ENCODE measurements around the gene FBXO2. TPM values are rescaled to one million over a fixed set of nuclear protein-coding genes. Genes with fewer than 3 reads are reported as not detected.
A peak's percentile ranks its signal among the peaks of the same experiment; 100 is the strongest.
"Not testable (repeated sequence)": the region's sequence is repeated elsewhere in the genome, so short reads cannot be mapped to it uniquely, and the experiment has no call there.

FBXO2 gene
- total RNA-seq, 2 experiments from 2014 or later = 1.8 to 2.5 TPM

GRCh38 chr1:11649624-11650330 lies 4.5 kb downstream of the FBXO2 start:
- H3K9me3 Mint-ChIP-seq = no peaks in the 10 kb centered on the region
- peaks cover 18% of the 10 kb centered on the region for H3K4me1 Mint-ChIP-seq (ENCODE audit: low read depth)
- H3K27me3 Mint-ChIP-seq = no peaks in the 10 kb centered on the region
- no peak overlapping the region for H3K4me3 Mint-ChIP-seq
- intact Hi-C loops (cut with micrococcal nuclease) = loop anchor here (1.0 to 10.0 kb wide), 4 partner anchors 70 to 175 kb away; partner anchors contain the start of genes CLCN6, DISP3 and MTHFR
- no peak for DNase-seq
- H3K27ac Mint-ChIP-seq = no peak overlapping the region
- no peaks in the 10 kb centered on the region for H3K36me3 Mint-ChIP-seq
- ChIA-PET POLR2A (interaction anchor here (0.6 to 2.5 kb wide), 7 partner anchors 9 to 259 kb away, joined by 3 to 14 read pairs (median 4); partner anchors contain the start of genes AGTRAP, FBXO6 and MAD2L2), CTCF (interaction anchor here (0.9 to 7.4 kb wide), 28 partner anchors 8 to 612 kb away, joined by 3 to 100 read pairs (median 4); partner anchors contain the start of genes DISP3 and FBXO6)

GRCh38 chr1:11649237-11649623 lies 5.0 kb downstream of the FBXO2 start:
- Mint-ChIP-seq H3K4me3 (no peak overlapping the region), H3K27me3 (no peaks in the 10 kb centered on the region), H3K27ac (no peak overlapping the region), H3K9me3 (no peaks in the 10 kb centered on the region), H3K4me1 (ENCODE audit: low read depth) (peaks cover 18% of the 10 kb centered on the region), H3K36me3 (no peaks in the 10 kb centered on the region)
- POLR2A ChIA-PET = interaction anchor here (1.1 to 2.3 kb wide), 2 partner anchors 70 to 87 kb away, joined by 3 to 12 read pairs; partner anchors contain the start of gene AGTRAP
- CTCF ChIA-PET = interaction anchor here (1.3 to 7.4 kb wide), 10 partner anchors 15 to 612 kb away, joined by 4 to 100 read pairs (median 10); partner anchors contain the start of gene FBXO6
- intact Hi-C loops (cut with micrococcal nuclease) = loop anchor here (10.0 kb wide), 1 partner anchor 174 kb away; the partner anchor contains the start of gene DISP3
- no peak for DNase-seq

DNA sequence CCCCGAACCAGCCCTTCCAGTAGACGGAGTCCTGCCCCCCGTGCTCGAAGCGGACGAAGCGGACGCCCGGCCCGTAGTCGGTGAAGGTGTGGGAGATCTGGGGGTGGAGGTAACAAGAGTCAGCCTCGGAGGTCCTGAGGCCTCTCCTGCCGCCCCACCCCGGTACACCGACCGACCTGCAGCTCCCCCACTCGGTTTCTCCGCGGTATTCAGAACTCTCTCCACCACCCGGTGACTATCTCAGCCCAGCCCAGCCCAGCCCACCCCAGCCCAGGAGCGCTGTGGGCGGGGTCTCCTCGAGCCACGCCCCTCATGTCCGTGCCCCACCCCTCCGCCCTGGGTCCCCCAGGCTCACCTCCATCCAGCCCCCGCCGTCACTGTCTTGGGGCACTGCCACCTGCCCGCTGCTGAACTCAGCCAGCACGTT lies 5.5 kb downstream of the FBXO2 start:
- H3K27me3 Mint-ChIP-seq = no peaks in the 10 kb centered on the region
- intact Hi-C loops (cut with micrococcal nuclease) = loop anchor here (10.0 kb wide), 1 partner anchor 174 kb away; the partner anchor contains the start of gene DISP3
- DNase-seq = peak; percentile 46
- POLR2A ChIA-PET = interaction anchor here (2.3 kb wide), 1 partner anchor 71 kb away, joined by 12 read pairs; no protein-coding TSS in a partner anchor
- H3K27ac Mint-ChIP-seq = no peak overlapping the region
- no peak overlapping the region for H3K4me3 Mint-ChIP-seq
- CTCF ChIA-PET = interaction anchor here (1.0 to 7.4 kb wide), 4 partner anchors 16 to 611 kb away, joined by 4 to 100 read pairs (median 34); partner anchors contain the start of gene FBXO6
- H3K36me3 Mint-ChIP-seq = no peaks in the 10 kb centered on the region
- peaks cover 18% of the 10 kb centered on the region for H3K4me1 Mint-ChIP-seq (ENCODE audit: low read depth)
- H3K9me3 Mint-ChIP-seq = no peaks in the 10 kb centered on the region

DNA sequence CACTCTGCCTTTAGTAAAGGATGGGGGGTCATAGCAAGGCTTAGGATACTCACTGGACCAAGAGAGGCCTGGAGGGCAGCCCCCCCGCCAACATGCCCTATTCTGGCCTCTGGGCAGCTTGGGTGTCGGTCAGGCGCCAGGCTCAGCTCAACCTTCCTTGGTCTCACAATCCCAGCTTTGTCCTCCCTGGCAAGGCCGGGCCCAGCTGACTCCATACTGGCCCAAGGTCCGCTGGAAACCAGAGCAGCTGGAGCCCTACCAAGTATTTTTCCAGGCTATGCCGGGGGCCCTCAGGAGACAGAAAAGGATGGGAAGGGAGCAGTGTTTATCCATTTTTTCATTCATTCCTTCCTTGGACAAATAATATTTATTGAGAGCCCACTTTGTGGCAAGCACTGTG lies 6.2 kb downstream of the FBXO2 start:
- H3K27me3 Mint-ChIP-seq = no peaks in the 10 kb centered on the region
- ChIA-PET CTCF (interaction anchor here (0.9 to 7.4 kb wide), 5 partner anchors 17 to 610 kb away, joined by 3 to 100 read pairs (median 4); partner anchors contain the start of gene FBXO6), POLR2A (interaction anchor here (1.0 kb wide), 1 partner anchor 260 kb away, joined by 3 read pairs; no protein-coding TSS in a partner anchor)
- no peak for DNase-seq
- intact Hi-C loops (cut with micrococcal nuclease) = loop anchor here (10.0 kb wide), 1 partner anchor 173 kb away; the partner anchor contains the start of gene DISP3
- no peaks in the 10 kb centered on the region for H3K36me3 Mint-ChIP-seq
- H3K4me3 Mint-ChIP-seq = no peak overlapping the region
- no peaks in the 10 kb centered on the region for H3K9me3 Mint-ChIP-seq
- H3K27ac Mint-ChIP-seq = no peak overlapping the region
- peaks cover 18% of the 10 kb centered on the region for H3K4me1 Mint-ChIP-seq (ENCODE audit: low read depth)

- Mint-ChIP-seq H3K9me3 (no peaks in the 10 kb centered on the region), H3K4me3 (no peak overlapping the region), H3K27me3 (no peaks in the 10 kb centered on the region), H3K27ac (no peak overlapping the region), H3K36me3 (no peaks in the 10 kb centered on the region), H3K4me1 (ENCODE audit: low read depth) (peaks cover 18% of the 10 kb centered on the region)
- DNase-seq = no peak
- CTCF ChIA-PET = interaction anchor here (0.6 to 1.4 kb wide), 3 partner anchors 288 to 610 kb away, joined by 3 read pairs; no protein-coding TSS in a partner anchor
- intact Hi-C loops (cut with micrococcal nuclease) = loop anchor here (10.0 kb wide), 1 partner anchor 173 kb away; the partner anchor contains the start of gene DISP3
- POLR2A ChIA-PET = interaction anchor here (1.0 kb wide), 1 partner anchor 261 kb away, joined by 3 read pairs; no protein-coding TSS in a partner anchor
Measured at GRCh38 chr1:11647333-11647732, 6.9 kb downstream of the FBXO2 start.

- ChIA-PET CTCF (interaction anchor here (0.5 to 6.1 kb wide), 30 partner anchors 9 to 721 kb away, joined by 3 to 75 read pairs (median 4); partner anchors contain the start of genes DISP3, FBXO6 and MTOR), POLR2A (no interaction called here)
- Mint-ChIP-seq H3K36me3 (no peaks in the 10 kb centered on the region), H3K4me1 (ENCODE audit: low read depth) (peaks cover 16% of the 10 kb centered on the region), H3K9me3 (no peaks in the 10 kb centered on the region), H3K4me3 (no peak overlapping the region), H3K27ac (no peak overlapping the region), H3K27me3 (no peaks in the 10 kb centered on the region)
- no peak for DNase-seq
- intact Hi-C loops (cut with micrococcal nuclease) = loop anchor here (10.0 kb wide), 1 partner anchor 172 kb away; the partner anchor contains the start of gene DISP3
Measured at GRCh38 chr1:11646317-11646716, 7.9 kb downstream of the FBXO2 start.

DNA sequence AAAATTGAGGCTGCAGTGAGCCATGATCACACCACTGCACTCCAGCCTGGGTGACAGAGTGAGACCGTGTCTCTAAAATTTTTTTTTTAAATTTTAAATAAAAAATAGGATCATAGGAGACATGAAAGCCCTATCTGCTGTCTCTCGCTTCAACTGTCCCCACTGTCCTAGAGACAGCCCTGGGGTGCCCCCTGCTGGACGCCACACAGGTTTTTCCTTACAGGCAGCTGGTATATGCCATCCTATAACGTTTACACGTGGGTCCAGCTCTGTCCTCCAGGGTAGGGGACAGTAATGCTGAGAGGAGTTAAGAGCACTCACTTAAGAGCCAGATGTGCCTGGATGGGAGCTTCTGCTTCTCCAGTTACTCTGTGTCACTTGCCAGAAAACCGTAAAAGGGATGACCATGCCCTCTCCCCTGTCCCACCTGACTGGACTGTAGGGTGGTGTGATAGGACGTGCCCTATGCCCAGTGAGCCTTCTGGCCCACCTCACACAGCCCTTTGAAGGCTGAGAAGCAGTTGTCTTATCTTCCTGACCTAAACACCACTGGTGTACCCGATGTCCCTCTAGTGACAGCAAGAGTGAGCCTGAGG lies 8.5 kb downstream of the FBXO2 start:
- no peak overlapping the region for H3K27ac Mint-ChIP-seq
- intact Hi-C loops (cut with micrococcal nuclease) = loop anchor here (10.0 kb wide), 1 partner anchor 171 kb away; the partner anchor contains the start of gene DISP3
- DNase-seq = peak; percentile 88
- H3K9me3 Mint-ChIP-seq = no peaks in the 10 kb centered on the region
- ChIA-PET CTCF (interaction anchor here (0.5 to 6.1 kb wide), 34 partner anchors 9 to 721 kb away, joined by 3 to 75 read pairs (median 4); partner anchors contain the start of genes DISP3, FBXO6 and MTOR), POLR2A (no interaction called here)
- peaks cover 11% of the 10 kb centered on the region for H3K4me1 Mint-ChIP-seq (ENCODE audit: low read depth)
- H3K36me3 Mint-ChIP-seq = no peaks in the 10 kb centered on the region
- no peak overlapping the region for H3K4me3 Mint-ChIP-seq
- H3K27me3 Mint-ChIP-seq = no peaks in the 10 kb centered on the region

DNA sequence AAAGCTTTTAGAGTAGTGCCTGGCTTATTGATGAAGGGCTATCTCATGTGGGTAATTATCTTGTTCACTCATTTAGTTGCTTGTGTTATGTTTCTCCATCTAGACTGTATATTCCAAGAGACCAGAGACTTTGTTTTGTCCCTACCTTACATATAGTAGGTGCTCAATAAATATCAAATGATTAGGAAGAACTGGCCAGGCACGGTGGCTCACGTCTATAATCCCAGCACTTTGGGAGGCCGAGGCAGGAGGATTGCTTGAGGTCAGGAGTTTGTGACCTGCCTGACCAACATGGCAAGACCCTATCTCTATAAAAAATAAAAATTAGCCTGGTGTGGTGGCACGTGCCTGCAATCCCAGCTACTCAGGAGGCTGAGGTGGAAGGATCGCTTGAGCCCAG lies 9.0 kb downstream of the FBXO2 start:
- H3K9me3 Mint-ChIP-seq = no peaks in the 10 kb centered on the region
- H3K4me1 Mint-ChIP-seq (ENCODE audit: low read depth) = peaks cover 7% of the 10 kb centered on the region
- intact Hi-C loops (cut with micrococcal nuclease) = loop anchor here (10.0 kb wide), 1 partner anchor 170 kb away; the partner anchor contains the start of gene DISP3
- no peak overlapping the region for H3K27ac Mint-ChIP-seq
- DNase-seq = no peak
- no peaks in the 10 kb centered on the region for H3K27me3 Mint-ChIP-seq
- no peaks in the 10 kb centered on the region for H3K36me3 Mint-ChIP-seq
- ChIA-PET POLR2A (no interaction called here), CTCF (interaction anchor here (0.5 to 6.1 kb wide), 27 partner anchors 9 to 1662 kb away, joined by 3 to 75 read pairs (median 4); partner anchors contain the start of genes DISP3, FBXO6 and MTOR)
- no peak overlapping the region for H3K4me3 Mint-ChIP-seq

- POLR2A ChIA-PET = no interaction called here
- H3K9me3 Mint-ChIP-seq = no peaks in the 10 kb centered on the region
- H3K27ac Mint-ChIP-seq = no peak overlapping the region
- intact Hi-C loops (cut with micrococcal nuclease) = loop anchor here (5.0 to 10.0 kb wide), 2 partner anchors 169 to 321 kb away; partner anchors contain the start of gene DISP3
- no peaks in the 10 kb centered on the region for H3K27me3 Mint-ChIP-seq
- CTCF ChIA-PET = interaction anchor here (0.6 to 6.1 kb wide), 23 partner anchors 9 to 606 kb away, joined by 3 to 75 read pairs (median 3); partner anchors contain the start of genes DISP3, FBXO2, FBXO44 and FBXO6
- DNase-seq = no peak
- no peaks in the 10 kb centered on the region for H3K4me1 Mint-ChIP-seq (ENCODE audit: low read depth)
- H3K4me3 Mint-ChIP-seq = no peak overlapping the region
- no peaks in the 10 kb centered on the region for H3K36me3 Mint-ChIP-seq
Measured at GRCh38 chr1:11643782-11644181, 10.4 kb downstream of the FBXO2 start.

- peak; percentile 79 for DNase-seq
- POLR2A ChIA-PET; H3K4me3 Mint-ChIP-seq; H3K27ac Mint-ChIP-seq; H3K27me3 Mint-ChIP-seq; H3K4me1 Mint-ChIP-seq (ENCODE audit: low read depth); H3K36me3 Mint-ChIP-seq; H3K9me3 Mint-ChIP-seq: not testable (repeated sequence)
- CTCF ChIA-PET = interaction anchor here (0.7 to 6.1 kb wide), 27 partner anchors 8 to 605 kb away, joined by 3 to 75 read pairs (median 3); partner anchors contain the start of genes FBXO2 and FBXO44
- intact Hi-C loops (cut with micrococcal nuclease) = loop anchor here (1.0 to 10.0 kb wide), 5 partner anchors 168 to 605 kb away; partner anchors contain the start of gene DISP3
Measured at GRCh38 chr1:11642418-11643017, 11.7 kb downstream of the FBXO2 start.

DNA sequence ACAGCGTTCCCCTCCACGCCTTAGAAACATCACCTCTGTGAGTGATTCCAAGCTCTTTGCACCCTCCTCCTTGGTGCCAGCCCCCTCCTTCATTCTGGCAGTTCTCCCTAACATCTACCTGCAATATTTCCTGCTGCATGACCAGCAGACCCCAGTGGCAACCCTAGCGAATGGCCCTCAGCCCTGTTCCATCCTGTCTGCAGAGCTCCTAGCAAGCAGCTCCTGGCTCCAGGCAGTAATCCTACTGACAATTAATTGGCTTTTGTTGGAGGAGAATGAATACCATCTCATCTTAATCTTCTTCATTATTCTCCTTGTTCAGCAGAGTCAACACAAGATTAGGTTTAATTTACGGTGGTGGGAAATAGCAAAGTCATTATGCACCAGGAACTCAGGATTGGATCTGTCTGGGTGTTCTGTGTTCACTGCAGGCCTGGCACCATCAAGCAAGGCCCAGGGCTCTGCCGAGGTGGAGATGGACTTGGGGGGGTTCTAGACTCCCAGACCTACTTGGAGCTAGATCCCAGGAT lies 12.4 kb downstream of the FBXO2 start:
- Mint-ChIP-seq H3K9me3 (no peaks in the 10 kb centered on the region), H3K27ac (no peak overlapping the region), H3K4me3 (no peak overlapping the region), H3K4me1 (ENCODE audit: low read depth) (no peaks in the 10 kb centered on the region), H3K36me3 (no peaks in the 10 kb centered on the region), H3K27me3 (no peaks in the 10 kb centered on the region)
- DNase-seq = no peak
- ChIA-PET POLR2A (no interaction called here), CTCF (interaction anchor here (0.7 to 6.1 kb wide), 21 partner anchors 9 to 604 kb away, joined by 3 to 75 read pairs (median 4); partner anchors contain the start of genes FBXO2 and FBXO44)
- intact Hi-C loops (cut with micrococcal nuclease) = loop anchor here (1.0 to 10.0 kb wide), 5 partner anchors 167 to 605 kb away; partner anchors contain the start of gene DISP3
